Activated CD4-positive, alpha-beta T cell treated with anti-CD3 and anti-CD28 coated beads for 48 hours (primary cell): Measurements from ENCODE around the gene DYNC2I2.

ENCODE experiments used
- DNase-seq: peaks from one replicate; pipeline ENCODE4 v3.0.0-alpha.2; 2020

The DYNC2I2 gene

DNA sequence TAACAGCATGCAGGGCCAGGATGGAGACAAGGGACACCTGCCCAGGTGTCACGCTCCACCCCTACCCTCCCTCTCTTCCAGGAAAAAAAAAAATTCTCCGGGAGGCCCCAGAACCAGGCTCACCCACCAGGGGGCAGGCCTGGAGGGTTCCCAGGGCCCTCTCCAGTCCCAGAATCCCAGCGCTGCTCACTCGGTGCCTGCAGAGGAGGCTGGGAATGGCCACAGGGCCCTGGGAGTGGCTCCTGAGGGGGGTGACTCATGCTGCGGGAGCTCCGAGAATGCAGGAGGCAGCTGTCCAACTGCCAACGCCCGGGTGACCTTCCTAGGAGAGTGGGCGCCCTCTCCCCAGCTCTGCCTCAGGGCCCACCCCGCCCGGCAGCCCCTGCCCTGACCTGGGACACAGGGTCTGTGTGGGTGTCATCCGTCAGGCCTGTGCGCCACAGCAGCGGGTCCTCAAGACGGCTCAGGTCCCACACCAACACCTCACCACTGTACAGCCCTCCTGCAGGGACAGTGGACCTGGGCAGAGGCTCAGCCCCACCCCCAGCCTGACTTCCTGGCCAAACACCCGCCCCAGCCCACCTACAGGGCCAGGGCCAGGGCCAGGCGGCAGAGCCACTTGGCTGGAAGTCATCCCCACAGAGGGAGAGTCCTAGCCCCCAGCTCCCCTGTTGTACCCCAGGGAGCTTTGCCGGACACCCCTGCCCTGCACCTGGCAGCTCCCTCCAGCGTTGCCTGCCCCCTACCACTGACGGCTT, 21.2 kb downstream of the DYNC2I2 start:
- DNase-seq, result no peak

DNA sequence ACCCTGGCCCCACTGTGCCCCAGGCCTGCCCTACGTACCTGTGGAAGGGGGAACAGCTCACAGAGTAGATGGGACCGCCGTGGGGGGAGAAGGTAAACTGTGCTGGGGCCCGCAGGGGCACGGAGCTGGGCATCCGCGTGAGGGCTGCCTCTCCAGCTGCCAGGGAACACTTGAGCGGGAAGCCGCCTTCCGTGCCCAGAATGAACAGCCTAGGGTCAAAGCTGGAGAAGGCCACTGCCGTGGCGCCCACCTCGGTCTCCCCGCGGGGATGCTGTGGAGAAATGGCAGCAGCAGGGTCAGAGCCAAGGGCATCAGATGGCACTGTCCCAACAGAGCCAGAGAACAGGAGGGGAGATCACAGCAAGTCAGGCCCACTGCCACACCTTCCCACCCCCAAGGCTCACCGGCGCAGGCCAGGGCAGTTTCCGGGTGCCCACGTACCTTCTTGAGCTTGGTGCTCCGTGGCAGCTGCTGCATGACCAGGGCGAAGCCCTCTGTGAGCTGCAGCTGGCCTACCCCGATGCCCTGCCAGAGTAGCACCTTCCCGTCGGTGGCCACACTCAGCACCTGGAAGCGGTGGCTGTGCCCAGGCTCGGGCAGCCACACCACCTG, 21.9 kb downstream of the DYNC2I2 start:
- no peak for DNase-seq

DNA sequence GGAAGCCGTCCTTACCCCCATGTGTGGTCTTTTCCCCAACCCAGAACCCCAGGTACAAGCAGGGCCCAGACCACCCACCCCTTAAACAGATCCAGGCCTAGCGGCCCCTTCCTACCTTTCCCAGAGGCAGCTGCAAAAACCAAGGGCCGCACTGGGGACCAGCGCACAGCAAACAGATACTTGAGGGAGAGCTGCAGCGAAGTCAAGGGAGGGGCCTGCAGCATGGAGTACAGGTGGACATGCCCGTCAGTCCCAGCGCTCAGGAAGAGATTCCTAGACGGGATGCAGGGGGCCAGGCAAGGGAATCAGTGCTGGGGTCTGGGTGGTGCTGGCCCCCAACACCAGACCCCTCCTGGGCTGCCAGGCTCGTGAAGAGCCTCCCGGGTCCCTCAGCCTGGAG, 22.5 kb downstream of the DYNC2I2 start:
- no peak for DNase-seq

DNA sequence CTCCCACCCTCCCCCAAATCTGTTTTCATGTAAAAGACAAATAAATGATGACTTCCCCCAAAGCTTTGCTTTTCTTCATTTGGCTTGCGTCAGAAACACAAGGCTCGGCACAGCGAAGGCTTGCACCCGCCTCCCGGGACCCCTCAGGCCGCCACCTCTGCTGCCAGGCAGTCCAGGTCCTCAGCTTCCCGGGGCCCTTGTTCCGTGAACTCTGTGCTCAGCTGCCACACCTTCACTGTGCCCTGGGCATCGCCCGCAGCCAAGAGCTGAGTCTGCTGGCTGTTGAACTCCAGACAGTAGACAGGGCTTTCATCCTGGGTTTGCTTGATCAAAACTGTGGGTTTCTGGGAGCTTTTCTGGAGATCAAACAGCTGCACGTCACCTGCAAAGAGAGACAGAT, 23.0 kb downstream of the DYNC2I2 start:
- DNase-seq, result no peak

DNA sequence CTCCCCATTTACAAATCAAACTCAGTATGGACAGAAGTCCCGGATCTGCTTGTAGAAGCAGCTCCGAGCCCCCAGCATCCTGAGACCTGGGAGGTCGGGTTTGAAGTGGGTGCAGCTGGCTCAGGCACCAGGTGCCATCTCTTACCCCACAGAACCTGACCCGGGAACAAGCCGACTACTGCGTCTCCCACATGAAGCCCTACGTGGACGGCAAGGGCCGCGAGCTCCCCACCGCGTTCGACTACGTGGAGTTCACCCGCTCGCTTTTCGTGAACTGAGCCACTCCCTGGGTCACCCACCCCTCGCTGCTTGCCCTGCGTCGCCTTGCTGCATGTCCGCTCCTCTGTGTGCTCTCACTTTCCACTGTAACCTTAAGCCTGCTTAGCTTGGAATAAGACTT, 23.6 kb downstream of the DYNC2I2 start:
- DNase-seq, result no peak

DNA sequence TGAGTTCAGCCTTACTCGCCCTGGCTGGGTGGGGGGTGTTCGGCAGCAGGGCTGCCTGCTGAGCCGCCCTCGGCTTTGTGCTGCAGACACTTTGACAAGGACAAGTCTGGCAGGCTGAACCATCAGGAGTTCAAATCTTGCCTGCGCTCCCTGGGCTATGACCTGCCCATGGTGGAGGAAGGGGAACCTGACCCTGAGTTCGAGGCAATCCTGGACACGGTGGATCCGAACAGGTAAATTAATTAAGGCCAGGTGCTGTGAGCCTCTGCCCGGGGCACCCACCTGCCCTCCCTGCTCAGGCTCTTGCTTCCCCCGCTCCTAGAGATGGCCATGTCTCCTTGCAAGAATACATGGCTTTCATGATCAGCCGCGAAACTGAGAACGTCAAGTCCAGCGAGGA, 24.2 kb downstream of the DYNC2I2 start:
- DNase-seq, result no peak

DNA sequence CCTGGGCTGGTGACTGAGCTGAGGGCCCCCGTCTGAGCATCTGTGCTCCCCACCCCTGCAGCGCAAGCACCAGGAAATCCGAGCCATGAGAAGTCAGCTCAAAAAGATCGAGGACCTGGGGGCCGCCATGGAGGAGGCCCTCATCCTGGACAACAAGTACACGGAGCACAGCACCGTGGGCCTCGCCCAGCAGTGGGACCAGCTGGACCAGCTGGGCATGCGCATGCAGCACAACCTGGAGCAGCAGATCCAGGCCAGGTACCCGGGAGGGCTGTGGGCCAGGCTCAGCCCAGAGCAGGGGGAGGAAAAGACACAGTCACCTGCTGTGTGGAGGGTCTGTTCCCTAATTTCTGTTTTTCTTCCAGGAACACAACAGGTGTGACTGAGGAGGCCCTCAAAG, 24.6 kb downstream of the DYNC2I2 start:
- no peak for DNase-seq

DNA sequence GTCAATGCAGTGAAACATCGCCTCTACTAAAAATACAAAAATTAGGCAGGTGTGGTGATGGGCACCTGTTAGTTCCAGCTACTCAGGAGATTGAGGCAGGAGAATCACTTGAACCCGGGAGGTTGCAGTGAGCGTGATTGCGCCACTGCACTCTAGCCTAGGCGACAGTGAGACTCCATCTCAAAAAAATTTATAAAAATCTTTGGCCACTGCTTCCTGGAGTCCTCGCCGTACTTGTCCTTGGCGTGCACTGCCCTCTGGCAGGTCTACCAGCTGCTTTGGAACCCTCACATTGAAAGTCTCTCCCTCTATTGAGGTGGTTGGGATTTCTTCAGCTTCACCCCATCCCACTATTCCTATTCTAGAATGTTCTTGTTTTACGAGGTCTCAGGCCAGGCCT, 25.0 kb downstream of the DYNC2I2 start:
- DNase-seq, result no peak

DNA sequence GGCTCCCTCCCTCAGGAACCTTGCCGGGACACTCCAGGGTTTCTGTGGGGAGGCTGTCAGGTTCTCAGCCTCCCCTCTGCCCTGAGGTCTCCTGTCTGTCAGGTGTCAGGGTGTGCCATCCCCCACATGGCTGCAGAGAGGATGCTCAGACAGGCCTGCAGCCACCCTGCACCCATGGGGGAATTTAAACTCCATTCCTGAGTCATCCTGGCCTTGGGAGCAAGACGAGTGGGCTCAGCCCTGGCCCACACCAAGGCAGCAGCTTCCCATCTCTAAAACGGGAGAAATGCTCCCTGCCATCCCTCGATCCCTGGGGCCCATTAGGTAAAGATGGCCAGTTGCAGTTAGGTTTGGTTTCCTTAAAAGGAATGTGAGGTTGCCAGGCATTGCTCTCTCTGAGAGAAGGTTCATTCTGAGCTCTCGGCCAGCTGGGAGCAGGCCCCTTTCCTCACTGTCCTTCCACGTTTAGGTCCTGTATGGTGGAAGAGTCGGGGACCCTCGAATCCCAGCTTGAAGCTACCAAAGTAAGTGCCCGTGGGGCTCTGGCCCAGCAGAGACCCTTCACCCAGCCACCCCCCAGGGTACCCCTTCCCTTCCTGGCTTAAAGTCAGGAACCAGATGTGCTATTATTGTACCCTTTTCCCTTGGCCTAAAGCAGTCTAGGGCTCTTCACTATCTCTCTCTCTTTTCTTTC, 26.6 kb downstream of the DYNC2I2 start:
- no peak for DNase-seq

DNA sequence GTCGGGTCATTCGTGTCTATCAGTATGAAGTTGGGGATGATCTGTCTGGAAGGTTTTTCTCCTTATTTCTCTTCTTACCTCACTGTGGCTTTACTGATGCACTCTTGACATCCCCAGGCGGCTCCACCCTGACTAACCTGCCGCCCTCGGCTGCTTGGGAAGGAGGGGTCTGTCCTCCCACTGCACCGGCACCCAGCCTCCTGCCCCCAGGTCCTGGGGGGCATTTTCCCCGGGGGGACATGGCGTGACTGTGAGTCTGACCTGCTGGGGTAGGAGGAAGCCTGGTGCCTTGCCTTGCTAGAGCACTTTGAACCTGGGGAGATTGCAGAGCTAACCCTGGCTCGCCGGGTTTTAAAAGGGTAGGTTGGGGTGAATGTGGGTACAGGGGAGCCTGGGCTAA, 27.5 kb downstream of the DYNC2I2 start:
- no peak for DNase-seq

DNA sequence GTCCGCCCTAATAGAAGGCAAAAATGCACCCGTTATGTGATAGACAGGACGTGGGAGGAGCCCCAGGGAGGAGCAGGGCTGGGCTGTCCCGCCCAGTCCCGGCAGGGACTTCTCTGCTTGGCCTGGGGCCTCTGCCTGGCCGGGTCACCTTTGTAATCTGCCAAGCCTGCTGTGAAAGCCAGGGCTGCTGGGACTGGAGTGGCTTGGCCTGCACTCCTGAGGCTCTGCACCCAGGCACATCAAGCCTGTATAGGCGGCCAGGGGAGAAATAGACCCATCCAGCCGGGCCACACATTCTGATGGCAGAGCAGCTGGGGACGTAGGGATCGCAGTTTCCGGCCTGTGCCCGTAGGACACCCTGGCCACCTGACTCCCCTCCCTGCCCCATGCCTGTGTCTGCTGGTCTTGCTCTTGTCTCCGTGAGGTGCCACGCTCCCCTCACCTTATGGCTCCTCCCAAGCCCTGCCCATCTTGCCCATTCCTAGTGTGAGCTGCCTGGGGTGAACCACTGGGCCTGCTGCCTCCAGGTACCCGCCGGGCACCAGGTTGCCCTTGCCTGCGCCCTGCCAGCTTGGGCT, 28.1 kb downstream of the DYNC2I2 start:
- DNase-seq, result no peak

DNA sequence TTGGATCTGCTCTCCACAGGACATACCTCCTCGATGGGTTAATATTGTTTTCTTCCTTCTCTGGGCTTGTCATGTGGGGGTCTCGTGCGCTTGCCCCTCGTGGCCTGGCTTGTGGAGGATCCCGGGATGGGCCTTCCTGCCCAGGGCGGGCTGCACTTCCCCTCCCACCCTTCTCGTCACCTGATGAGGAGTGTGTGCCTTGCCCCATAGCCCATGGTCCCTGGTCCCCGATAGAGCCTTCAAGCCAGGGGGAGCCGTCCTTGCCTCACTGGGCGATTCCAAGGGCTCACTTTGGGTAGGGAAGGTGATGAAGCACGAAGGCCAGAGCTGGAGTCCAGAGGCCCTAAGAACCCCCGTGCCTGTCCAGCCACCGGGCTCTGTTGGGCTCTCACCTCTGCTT, 28.7 kb downstream of the DYNC2I2 start:
- DNase-seq, result no peak

DNA sequence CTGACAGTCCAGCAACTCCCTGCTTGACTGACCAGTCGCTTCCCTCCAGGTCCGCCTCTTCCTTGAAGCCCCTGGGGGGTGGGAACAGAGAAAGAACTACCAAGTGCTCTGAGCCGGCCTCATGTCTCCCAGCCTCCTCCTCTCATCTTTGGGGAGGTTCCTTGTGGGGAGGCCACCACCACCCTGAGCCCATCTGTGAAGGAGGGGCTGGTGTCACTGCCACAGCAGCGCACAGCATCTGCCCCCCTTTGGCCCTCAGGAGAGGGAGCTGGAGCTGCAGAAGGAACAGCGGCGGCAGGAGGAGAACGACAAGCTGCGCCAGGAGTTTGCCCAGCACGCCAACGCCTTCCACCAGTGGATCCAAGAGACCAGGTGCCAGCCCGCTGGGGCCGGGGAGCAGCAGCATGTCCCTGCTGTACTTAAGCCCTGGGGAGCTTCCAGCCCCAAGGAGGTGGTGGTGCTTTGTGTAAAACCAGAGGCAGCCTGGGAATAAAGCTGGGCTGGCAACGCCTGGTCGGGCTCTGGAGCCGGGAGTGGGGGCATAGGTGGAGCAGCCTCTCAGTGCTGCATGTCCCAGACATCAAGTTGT, 29.4 kb downstream of the DYNC2I2 start:
- no peak for DNase-seq

DNA sequence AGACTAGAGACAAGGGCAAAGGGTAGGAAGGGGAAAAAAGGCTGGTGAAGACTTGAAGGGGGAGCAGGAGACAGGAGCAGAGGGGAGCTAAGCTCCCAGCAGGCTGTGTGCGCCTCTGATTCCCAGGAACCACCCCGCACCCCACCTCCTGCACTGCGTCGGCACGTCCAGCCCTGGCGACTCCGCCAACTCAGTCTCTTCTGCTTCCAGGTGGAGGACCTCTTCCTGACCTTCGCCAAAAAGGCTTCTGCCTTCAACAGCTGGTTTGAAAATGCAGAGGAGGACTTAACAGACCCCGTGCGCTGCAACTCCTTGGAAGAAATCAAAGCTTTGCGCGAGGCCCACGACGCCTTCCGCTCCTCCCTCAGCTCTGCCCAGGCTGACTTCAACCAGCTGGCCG, 30.5 kb downstream of the DYNC2I2 start:
- no peak for DNase-seq

DNA sequence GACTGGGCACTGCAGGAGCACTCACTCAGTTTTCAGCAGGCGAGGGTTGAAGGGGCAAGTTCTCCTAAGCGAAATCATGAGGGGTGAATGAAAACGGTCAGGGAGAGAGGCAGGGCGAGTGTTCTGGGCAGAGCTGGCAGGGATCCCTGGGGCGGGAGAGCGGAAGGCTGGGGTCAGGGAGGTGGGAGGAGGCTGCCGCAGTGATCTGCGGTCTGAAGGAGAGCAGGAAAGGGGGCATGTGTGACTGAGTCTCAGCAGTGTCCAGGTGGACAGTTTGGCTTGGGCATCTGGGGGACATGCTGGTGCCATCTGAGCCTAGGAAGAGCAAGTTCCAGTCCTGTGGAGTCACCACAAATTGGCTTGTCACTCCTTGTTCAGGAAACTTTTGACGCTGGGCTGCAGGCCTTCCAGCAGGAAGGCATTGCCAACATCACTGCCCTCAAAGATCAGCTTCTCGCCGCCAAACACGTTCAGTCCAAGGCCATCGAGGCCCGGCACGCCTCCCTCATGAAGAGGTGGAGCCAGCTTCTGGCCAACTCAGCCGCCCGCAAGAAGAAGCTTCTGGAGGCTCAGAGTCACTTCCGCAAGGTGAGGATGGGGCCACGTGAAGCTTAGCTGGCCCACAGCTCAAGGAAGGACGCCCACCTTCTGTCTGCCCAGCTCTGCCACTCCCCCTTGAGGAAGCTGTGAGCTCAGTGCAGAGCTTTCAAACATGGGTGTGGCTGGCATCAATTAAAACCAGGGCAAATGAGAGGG, 31.1 kb downstream of the DYNC2I2 start:
- no peak for DNase-seq

DNA sequence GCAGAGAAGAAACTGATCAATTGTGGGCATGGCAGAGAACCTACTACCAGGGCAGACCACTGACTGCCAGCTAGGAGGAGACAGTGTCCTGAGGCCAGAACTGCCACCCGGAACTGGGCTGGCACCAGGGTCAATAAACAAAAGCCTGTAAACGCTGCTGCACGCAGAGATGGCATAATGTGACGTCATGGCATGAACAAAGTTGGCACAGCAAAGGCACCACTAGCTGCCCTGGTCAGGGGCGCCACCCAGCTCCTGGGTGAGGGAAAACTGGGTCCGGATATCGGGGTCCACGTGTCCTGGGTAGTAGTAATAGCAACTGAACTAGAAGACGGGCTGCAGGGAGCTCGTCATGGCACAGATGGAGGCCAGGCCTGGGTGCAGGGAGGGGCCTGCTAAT, 32.1 kb downstream of the DYNC2I2 start:
- no peak for DNase-seq

DNA sequence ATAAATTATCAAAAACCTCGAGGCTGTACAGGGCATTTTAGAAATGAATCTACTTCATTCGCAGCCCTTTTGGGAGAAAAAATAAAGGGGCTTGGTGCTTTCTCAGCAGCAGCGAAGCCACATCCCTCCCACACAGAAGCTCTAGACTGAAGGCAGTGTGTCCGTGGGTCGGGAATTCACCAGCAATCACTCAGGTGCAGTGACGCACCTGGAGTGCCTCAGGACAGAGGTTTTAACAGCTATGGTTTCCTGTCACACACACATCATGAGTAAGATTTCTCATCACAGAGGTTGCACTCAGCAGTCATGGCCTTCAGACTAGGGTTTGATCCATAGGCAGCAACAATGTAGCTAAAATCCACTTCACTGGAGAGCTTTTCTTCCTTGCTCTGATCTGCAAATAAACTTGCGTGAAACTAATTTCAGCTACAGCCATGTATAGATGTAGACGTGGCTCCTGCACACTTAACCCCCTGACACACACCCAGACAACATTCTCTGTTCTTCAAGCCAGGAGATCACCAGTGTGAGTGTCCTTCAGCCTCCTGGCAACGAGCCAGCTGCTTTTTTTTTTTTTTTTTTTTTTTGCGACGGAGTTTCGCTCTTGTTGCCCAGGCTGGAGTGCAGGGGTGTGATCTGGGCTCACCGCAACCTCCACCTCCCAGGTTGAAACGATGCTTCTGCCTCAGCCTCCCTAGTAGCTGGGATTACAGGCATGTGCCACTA, 34.8 kb downstream of the DYNC2I2 start:
- DNase-seq, result no peak

DNA sequence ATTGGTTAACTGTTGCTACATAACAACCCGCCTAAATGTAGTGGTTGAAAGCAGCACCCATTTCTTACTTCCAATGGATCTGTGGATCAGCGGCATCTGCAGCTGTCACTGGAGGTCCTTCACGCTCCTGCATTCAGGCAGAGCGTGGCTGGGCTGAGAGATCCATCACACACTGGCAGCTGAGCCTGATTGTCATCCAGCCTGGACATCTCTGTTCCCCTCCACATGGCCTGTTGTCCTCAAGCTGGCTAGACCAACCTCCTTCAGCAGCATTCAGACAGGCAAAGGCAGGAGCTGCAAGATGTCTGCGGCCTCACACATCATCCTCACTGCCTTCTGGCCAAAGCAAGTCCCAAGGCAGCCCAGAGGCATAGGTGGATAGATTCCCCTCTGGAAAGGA, 36.9 kb downstream of the DYNC2I2 start:
- DNase-seq, result no peak

DNA sequence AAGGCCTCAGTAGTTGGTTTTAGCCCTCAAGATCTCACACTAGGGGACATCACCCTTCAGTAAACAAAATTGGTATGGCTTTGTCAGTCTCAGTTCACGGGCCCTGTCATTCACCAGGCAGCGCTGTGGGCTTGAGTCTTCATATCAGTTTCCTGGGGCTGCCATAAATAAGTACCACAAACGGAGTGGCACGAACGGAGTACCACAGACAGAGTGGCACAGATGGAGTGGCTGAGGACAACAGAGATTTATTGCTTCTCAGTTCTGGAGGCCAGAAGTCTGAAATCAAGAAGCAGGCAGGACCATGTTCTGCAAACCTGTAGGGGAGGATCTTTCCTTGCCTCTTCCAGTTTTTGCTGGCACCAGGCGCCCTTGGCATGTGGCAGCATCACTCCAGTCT, 37.5 kb downstream of the DYNC2I2 start:
- DNase-seq, result no peak

DNA sequence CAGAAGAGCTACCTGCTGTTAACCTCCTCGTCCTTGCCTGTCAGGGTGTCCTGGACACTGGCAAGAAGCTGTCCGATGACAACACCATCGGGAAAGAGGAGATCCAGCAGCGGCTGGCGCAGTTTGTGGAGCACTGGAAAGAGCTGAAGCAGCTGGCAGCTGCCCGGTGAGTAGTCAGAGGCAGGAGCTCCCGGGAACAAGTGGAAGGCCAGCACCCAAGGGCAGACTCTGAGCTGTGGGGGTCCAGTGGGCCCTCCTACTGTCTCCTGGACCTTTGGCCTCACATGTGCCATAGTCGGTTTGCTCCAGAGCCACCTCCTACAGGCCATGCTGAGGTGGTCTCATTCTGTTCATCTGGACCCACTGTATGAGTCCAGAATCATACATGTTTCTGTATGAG, 38.7 kb downstream of the DYNC2I2 start:
- DNase-seq, result no peak

DNA sequence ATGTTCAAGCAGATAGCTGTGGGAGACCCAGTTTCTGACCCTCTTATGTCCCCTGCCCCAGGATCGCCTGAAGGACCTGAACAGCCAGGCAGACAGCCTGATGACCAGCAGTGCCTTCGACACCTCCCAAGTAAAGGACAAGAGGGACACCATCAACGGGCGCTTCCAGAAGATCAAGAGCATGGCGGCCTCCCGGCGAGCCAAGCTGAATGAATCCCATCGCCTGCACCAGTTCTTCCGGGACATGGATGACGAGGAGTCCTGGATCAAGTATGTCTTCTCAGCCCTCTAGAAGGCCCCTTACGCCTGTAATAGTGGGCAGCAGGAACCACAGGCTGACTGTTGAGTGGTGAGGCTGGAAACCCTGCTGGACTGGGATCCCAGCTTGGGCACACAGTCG, 41.1 kb downstream of the DYNC2I2 start:
- no peak for DNase-seq

DNA sequence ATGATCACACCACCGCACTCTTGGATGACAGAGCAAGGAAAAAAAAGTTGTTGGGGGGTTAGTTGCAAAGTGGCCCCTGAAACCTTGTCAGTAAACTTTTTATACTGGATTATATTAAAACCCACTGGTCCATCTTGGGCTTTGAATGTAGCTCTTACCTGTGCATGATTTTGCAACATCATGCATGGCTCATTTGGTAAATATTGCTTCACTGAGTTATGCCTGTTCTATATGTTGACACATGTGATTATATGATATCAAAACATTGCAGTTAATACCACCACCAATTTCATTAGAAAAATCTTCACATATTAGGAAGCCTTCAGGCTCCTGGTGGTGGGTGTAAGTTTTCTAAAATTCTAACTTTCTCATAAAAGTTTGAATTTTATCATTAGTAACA, 41.9 kb downstream of the DYNC2I2 start:
- no peak for DNase-seq
